Trophoblast cell (in vitro differentiated cells and primary cell): ENCODE measurements around the gene CARHSP1.
"Not testable (repeated sequence)": the region's sequence is repeated elsewhere in the genome, so short reads cannot be mapped to it uniquely, and the experiment has no call there.

Experiments
- DNase-seq, 2 donors: peaks; one replicate each; pipeline ENCODE4 v3.0.0-alpha.2; 2016
- H2AFZ ChIP-seq: 2 replicates; pipeline ENCODE4 v1.6.1; 2013; ENCODE audit warnings: low read length, moderate library complexity, mild to moderate bottlenecking; ENCODE audit not compliant: insufficient read depth, poor library complexity
- H2AK5ac ChIP-seq: 2 replicates; pipeline ENCODE4 v1.6.1; 2013; ENCODE audit warnings: mild to moderate bottlenecking, low read length
- H2BK120ac ChIP-seq: 2 replicates; pipeline ENCODE4 v1.6.1; 2013; ENCODE audit warnings: low read length, mild to moderate bottlenecking, moderate library complexity; ENCODE audit not compliant: insufficient read depth, poor library complexity
- H2BK12ac ChIP-seq: 2 replicates; pipeline ENCODE4 v1.6.1; 2013; ENCODE audit warnings: mild to moderate bottlenecking, low read length, moderate library complexity
- H2BK5ac ChIP-seq: 2 replicates; pipeline ENCODE4 v1.6.1; 2013; ENCODE audit warnings: low read length, low read depth, moderate library complexity, mild to moderate bottlenecking; ENCODE audit not compliant: poor library complexity
- H3K14ac ChIP-seq: 2 replicates; pipeline ENCODE4 v1.6.1; 2013; ENCODE audit warnings: mild to moderate bottlenecking, low read length
- H3K18ac ChIP-seq: 2 replicates; pipeline ENCODE4 v1.6.1; 2013; ENCODE audit warnings: mild to moderate bottlenecking, low read length
- H3K23ac ChIP-seq: 2 replicates; pipeline ENCODE4 v1.6.1; 2013; ENCODE audit warnings: low read length
- H3K27ac ChIP-seq: 2 replicates; pipeline ENCODE4 v1.5.1; 2013; ENCODE audit warnings: low read depth, mild to moderate bottlenecking, inconsistent platforms, low read length, moderate library complexity
- H3K27me3 ChIP-seq: 2 replicates; pipeline ENCODE4 v1.6.1; 2013; ENCODE audit warnings: inconsistent platforms, mild to moderate bottlenecking, low read length, moderate library complexity; ENCODE audit not compliant: insufficient read depth
- H3K36me3 ChIP-seq, 2 experiments: 1 replicate in 1 of 2; 2 replicates in 1 of 2; pipeline ENCODE4 v1.6.1; 2013; ENCODE audit warnings: low read length in 2 of 2, mild to moderate bottlenecking in 2 of 2, moderate library complexity in 1 of 2; ENCODE audit not compliant: insufficient read depth in 2 of 2, control insufficient read depth in 1 of 2
- H3K4ac ChIP-seq: 2 replicates; pipeline ENCODE4 v1.6.1; 2013; ENCODE audit warnings: low read depth, mild to moderate bottlenecking, low read length, moderate library complexity
- H3K4me1 ChIP-seq, 2 experiments: 1 replicate in 1 of 2; 2 replicates in 1 of 2; pipeline ENCODE4 v1.6.1; 2013; ENCODE audit warnings: low read length in 2 of 2, mild to moderate bottlenecking in 2 of 2, moderate library complexity in 1 of 2; ENCODE audit not compliant: insufficient read depth in 2 of 2, control insufficient read depth in 1 of 2
- H3K4me2 ChIP-seq: 2 replicates; pipeline ENCODE4 v1.6.1; 2013; ENCODE audit warnings: inconsistent platforms, mild to moderate bottlenecking, low read length, moderate library complexity
- H3K4me3 ChIP-seq: 2 replicates; pipeline ENCODE4 v1.5.1; 2013; ENCODE audit warnings: mild to moderate bottlenecking, low read depth, low read length, inconsistent platforms
- H3K79me1 ChIP-seq: one replicate; pipeline ENCODE4 v1.6.1; 2013; ENCODE audit warnings: low read length
- H3K79me2 ChIP-seq: 2 replicates; pipeline ENCODE4 v1.6.1; 2013; ENCODE audit warnings: low read length, mild to moderate bottlenecking; ENCODE audit not compliant: control insufficient read depth, insufficient read depth, poor library complexity
- H3K9ac ChIP-seq: 2 replicates; pipeline ENCODE4 v1.6.1; 2013; ENCODE audit warnings: mild to moderate bottlenecking, low read length
- H3K9me3 ChIP-seq: 2 replicates; pipeline ENCODE4 v1.6.1; 2013; ENCODE audit warnings: low read depth, mild to moderate bottlenecking, control low read depth, inconsistent platforms, low read length; ENCODE audit not compliant: insufficient read depth
- H4K12ac ChIP-seq: 2 replicates; pipeline ENCODE4 v1.6.1; 2013; ENCODE audit warnings: low read depth, mild to moderate bottlenecking, low read length, moderate library complexity
- H4K8ac ChIP-seq: 2 replicates; pipeline ENCODE4 v1.6.1; 2013; ENCODE audit warnings: low read depth, mild to moderate bottlenecking, low read length, moderate library complexity
- H4K91ac ChIP-seq: one replicate; pipeline ENCODE4 v1.6.1; 2013; ENCODE audit warnings: low read depth, mild to moderate bottlenecking, low read length, moderate library complexity
- WGBS: extraction: QIAGEN DNeasy Blood & Tissue Kit; methylation state at CpG from one replicate; pipeline ENCODE4 v1.1.7; 2013; ENCODE audit warnings: missing lambda C conversion rate; ENCODE audit not compliant: insufficient read length, insufficient coverage; ENCODE audit errors: extremely low coverage; 5-methylcytosine and 5-hydroxymethylcytosine counted together

The CARHSP1 gene

GRCh38 chr16:8877894-8878522 lies 9.2 kb upstream of the CARHSP1 start:
- H3K14ac ChIP-seq = peak overlapping the region; percentile 68
- H4K8ac ChIP-seq = peak overlapping the region; percentile 31
- H3K79me2 ChIP-seq = peaks cover 2% of the 10 kb centered on the region
- DNase-seq = peak; percentile 75 to 81
- peaks cover 16% of the 10 kb centered on the region in 2 experiments for H3K4me1 ChIP-seq
- no peak overlapping the region for H3K4me3 ChIP-seq
- peak overlapping the region; percentile 87 for H2BK5ac ChIP-seq
- no peak overlapping the region for H3K23ac ChIP-seq
- H2AFZ ChIP-seq = peak overlapping the region; percentile 21
- H4K91ac ChIP-seq = peak overlapping the region; percentile 88
- H3K4ac ChIP-seq = peak overlapping the region; percentile 49
- no peak overlapping the region for H3K9ac ChIP-seq
- H3K18ac ChIP-seq = peak overlapping the region; percentile 63
- H3K27ac ChIP-seq = peak overlapping the region; percentile 69
- no CpG with 5 or more reads among the region's 8 CpGs for WGBS
- H2BK120ac ChIP-seq = peak overlapping the region; percentile 75
- peak overlapping the region; percentile 87 for H2AK5ac ChIP-seq
- peak overlapping the region; percentile 51 for H4K12ac ChIP-seq
- no peaks in the 10 kb centered on the region for H3K9me3 ChIP-seq
- H2BK12ac ChIP-seq = peak overlapping the region; percentile 81
- H3K36me3 ChIP-seq = no peaks in the 10 kb centered on the region
- H3K27me3 ChIP-seq = no peaks in the 10 kb centered on the region
- H3K79me1 ChIP-seq = peaks cover 16% of the 10 kb centered on the region
- H3K4me2 ChIP-seq = peak overlapping the region; percentile 42

GRCh38 chr16:8875317-8875716 lies 6.5 kb upstream of the CARHSP1 start:
- H2BK120ac ChIP-seq, H2AFZ ChIP-seq, H3K14ac ChIP-seq, H3K79me2 ChIP-seq, H3K4ac ChIP-seq, H3K18ac ChIP-seq, H3K9me3 ChIP-seq, H3K36me3 ChIP-seq, DNase-seq, H4K12ac ChIP-seq, H3K9ac ChIP-seq, H2AK5ac ChIP-seq, H3K23ac ChIP-seq, H3K4me2 ChIP-seq, H2BK5ac ChIP-seq, H4K8ac ChIP-seq, H3K27me3 ChIP-seq, H2BK12ac ChIP-seq, H3K27ac ChIP-seq, H4K91ac ChIP-seq, H3K4me3 ChIP-seq: not testable (repeated sequence)
- peaks cover 16% of the 10 kb centered on the region in 2 experiments for H3K4me1 ChIP-seq
- WGBS = no CpG with 5 or more reads among the region's 7 CpGs
- H3K79me1 ChIP-seq = peaks cover 16% of the 10 kb centered on the region

DNA sequence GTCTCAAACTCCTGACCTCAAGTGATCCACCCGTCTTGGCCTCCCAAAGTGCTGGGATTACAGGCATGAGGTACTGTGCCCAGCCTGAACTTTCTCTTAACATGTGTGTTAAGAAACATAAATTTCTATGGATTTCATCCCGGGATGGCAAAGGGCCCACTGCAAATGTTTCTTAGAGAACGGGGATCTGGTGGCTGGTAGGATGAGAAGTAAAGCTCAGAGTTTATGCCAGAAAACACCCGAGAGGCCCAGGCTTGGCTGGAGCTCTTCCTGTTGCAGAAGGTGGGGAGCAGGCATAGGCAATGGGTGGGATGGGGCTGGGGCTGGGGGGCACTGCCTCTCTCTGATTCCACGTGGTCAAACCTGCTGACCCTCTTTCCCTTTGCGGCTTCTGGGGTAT lies 5.6 kb upstream of the CARHSP1 start:
- Histone ChIP-seq H3K14ac (no peak overlapping the region), H2AFZ (no peak overlapping the region), H3K18ac (no peak overlapping the region), H2BK12ac (no peak overlapping the region), H3K4me1 (peaks cover 16 to 20% of the 10 kb centered on the region in 2 experiments), H3K4me2 (no peak overlapping the region), H3K36me3 (no peaks in the 10 kb centered on the region), H2BK120ac (no peak overlapping the region), H3K9ac (no peak overlapping the region), H3K4me3 (no peak overlapping the region), H4K12ac (no peak overlapping the region), H3K27me3 (no peaks in the 10 kb centered on the region), H3K79me1 (peaks cover 16% of the 10 kb centered on the region), H3K79me2 (peaks cover 2% of the 10 kb centered on the region), H4K8ac (no peak overlapping the region), H3K23ac (no peak overlapping the region), H3K4ac (no peak overlapping the region), H2AK5ac (no peak overlapping the region), H2BK5ac (no peak overlapping the region), H3K9me3 (no peaks in the 10 kb centered on the region), H4K91ac (no peak overlapping the region), H3K27ac (no peak overlapping the region)
- no peak for DNase-seq
- no CpG with 5 or more reads among the region's 6 CpGs for WGBS

GRCh38 chr16:8873866-8874195 lies 5.0 kb upstream of the CARHSP1 start:
- H4K8ac ChIP-seq, H3K4me3 ChIP-seq, H3K27me3 ChIP-seq, H2AK5ac ChIP-seq, H4K91ac ChIP-seq, H3K4me2 ChIP-seq, H3K36me3 ChIP-seq, H2BK5ac ChIP-seq, H3K18ac ChIP-seq, DNase-seq, H3K9ac ChIP-seq, H3K9me3 ChIP-seq, H2AFZ ChIP-seq, H3K23ac ChIP-seq, H3K4ac ChIP-seq, H3K14ac ChIP-seq, H3K27ac ChIP-seq, H2BK120ac ChIP-seq, H2BK12ac ChIP-seq, H4K12ac ChIP-seq, H3K79me2 ChIP-seq: not testable (repeated sequence)
- Histone ChIP-seq H3K79me1 (peaks cover 14% of the 10 kb centered on the region), H3K4me1 (peaks cover 16 to 20% of the 10 kb centered on the region in 2 experiments)
- WGBS = no CpG with 5 or more reads among the region's 7 CpGs
